Measurements from ENCODE around the gene ATP10A.
"Not testable (repeated sequence)": the region's sequence is repeated elsewhere in the genome, so short reads cannot be mapped to it uniquely, and the experiment has no call there.

- not testable (repeated sequence) for TF ChIP-seq CTCF (IDR thresholded peaks at IDR 0.05; ENCODE audit: low read length); EZH2 (IDR thresholded peaks at IDR 0.05; ENCODE audit: borderline replicate concordance, low read length)
Observed at GRCh38 chr15:25880877-25881276, 17.8 kb upstream of the ATP10A start.
